Aorta (tissue), 5 donors: ENCODE data around the gene NCKAP5L. TPM values are rescaled to one million over a fixed set of nuclear protein-coding genes. Genes with fewer than 3 reads are reported as not detected.
"Not testable (repeated sequence)": the region's sequence is repeated elsewhere in the genome, so short reads cannot be mapped to it uniquely, and the experiment has no call there.

Experiments
- ATAC-seq: fragments of 200-7000 bp; cut with Tn5 transposase; one replicate; pipeline ENCODE4 v1.9.1; 2022; ENCODE audit warnings: moderate library complexity; ENCODE audit not compliant: low FRiP score
- DNase-seq, 2 donors: peaks; one replicate each; pipeline ENCODE4 v3.0.0-alpha.2; 2020
- H3K27ac ChIP-seq, 2 donors: one replicate each; pipeline ENCODE4 v1.5.1; 2013; ENCODE audit warnings: low read length in 2 of 2, mild to moderate bottlenecking in 2 of 2, moderate library complexity in 2 of 2, control low read depth in 1 of 2, inconsistent platforms in 1 of 2, low read depth in 1 of 2
- H3K27me3 ChIP-seq, 2 donors: one replicate each; pipeline ENCODE4 v1.6.1; 2013; ENCODE audit warnings: control low read depth in 1 of 2, low read length in 1 of 2, mild to moderate bottlenecking in 1 of 2, moderate library complexity in 1 of 2; ENCODE audit not compliant: insufficient read depth in 2 of 2, control insufficient read depth in 1 of 2
- H3K36me3 ChIP-seq, 2 donors: one replicate each; pipeline ENCODE4 v1.6.1; 2013; ENCODE audit warnings: control low read depth in 1 of 2, low read length in 1 of 2, mild to moderate bottlenecking in 1 of 2; ENCODE audit not compliant: insufficient read depth in 2 of 2, control insufficient read depth in 1 of 2
- H3K4me1 ChIP-seq, 2 donors: one replicate each; pipeline ENCODE4 v1.6.1; 2013; ENCODE audit warnings: low read length in 2 of 2, control low read depth in 1 of 2, mild to moderate bottlenecking in 1 of 2, moderate library complexity in 1 of 2; ENCODE audit not compliant: insufficient read depth in 2 of 2, control insufficient read depth in 1 of 2
- H3K4me3 ChIP-seq, 2 donors: one replicate each; pipeline ENCODE4 v1.5.1; 2013; ENCODE audit warnings: low read length in 2 of 2, control low read depth in 1 of 2, mild to moderate bottlenecking in 1 of 2
- H3K9me3 ChIP-seq: one replicate; pipeline ENCODE4 v1.6.1; 2013; ENCODE audit warnings: mild to moderate bottlenecking, low read length; ENCODE audit not compliant: control insufficient read depth
- WGBS, 2 donors: extraction: QIAGEN DNeasy Blood & Tissue Kit; methylation state at CpG; one replicate each; pipeline ENCODE4 v1.1.7; 2013; 5-methylcytosine and 5-hydroxymethylcytosine counted together
- intact Hi-C, 2 donors: fragments of 100-400 bp; cut with DNase I; formaldehyde crosslinking; loops; one replicate each; pipeline versions ENCODE4 v1.14.2 to v1.15.0; 2022
- polyA plus RNA-seq, 2 donors: library from polyadenylated mRNA; stranded (reverse); fragments of 200-250 nt; gene quantifications; one replicate each; pipeline ENCODE4 v1.2.3, GENCODE V29; 2013
- total RNA-seq, 2 donors: library from RNA; stranded (reverse); fragmentation: NEBNext Ultra II Directional; extraction: Animal tissue kit (Norgen Biotek cat#: 25700); gene quantifications; one replicate each; pipeline ENCODE4 v1.2.1, GENCODE V29; 2021
- donor health status: healthy with polysubstance abuse.
- donor health status: Bipolar disorder and iron deficiency.
- donor health status: DM: no; HTN: no; CAD: no.
- donor health status: DM: no; HTN: no; CAD: no.
- donor health status: DM: yes; HTN: yes; CAD: no.

NCKAP5L gene
- total and polyA plus RNA-seq, 4 donors: 3.5 to 38.7 (median 18.5) TPM

DNA sequence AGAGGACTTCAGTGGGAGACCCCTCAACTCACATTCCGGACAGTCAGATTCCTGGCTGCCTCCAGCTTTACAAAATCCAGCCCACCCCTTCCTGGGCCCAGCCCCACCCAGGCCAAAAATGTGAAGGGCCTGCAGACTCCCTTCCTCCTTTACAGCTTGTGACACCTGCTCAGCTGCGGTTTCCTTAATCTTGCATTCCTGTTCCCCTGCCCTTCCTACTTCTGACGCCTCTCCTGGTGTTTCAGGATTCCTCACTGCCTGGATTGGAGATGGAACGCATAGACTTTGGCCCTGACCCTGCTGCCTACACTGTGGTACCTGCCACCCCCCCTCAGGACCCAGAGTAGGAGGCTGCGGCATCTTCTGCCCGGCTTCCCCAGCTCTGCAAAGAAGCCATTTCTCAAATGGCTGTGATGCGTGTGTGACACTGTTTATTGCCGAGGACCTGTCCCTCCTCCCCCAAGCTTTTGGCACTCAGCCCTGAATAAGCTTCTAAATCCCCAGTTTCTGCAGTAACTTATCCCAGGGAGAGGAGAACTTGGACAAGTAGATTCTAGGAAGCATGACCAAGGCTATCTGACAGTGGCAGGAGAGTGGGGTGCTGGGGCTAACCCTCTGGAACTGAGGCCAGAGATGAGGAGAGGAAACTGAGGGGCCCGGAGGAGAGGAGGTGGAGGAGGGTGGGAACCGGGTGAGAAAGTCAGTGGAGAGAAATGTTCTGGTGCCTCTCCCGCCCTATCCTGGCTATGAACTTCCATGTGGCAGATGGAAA, 39.5 kb upstream of the NCKAP5L start:
- no peak for ATAC-seq
- WGBS, 2 donors: 60 to 64% methylated on average over 11 of the region's 11 CpGs
- Histone ChIP-seq H3K36me3 (no peaks in the 10 kb centered on the region), H3K27me3 (no peaks in the 10 kb centered on the region), H3K9me3 (no peaks in the 10 kb centered on the region), H3K4me1 (no peaks in the 10 kb centered on the region), H3K27ac (no peak overlapping the region), H3K4me3 (no peak overlapping the region)
- intact Hi-C loops: loop anchor here in 1 of 2 donors (10.0 kb wide), 1 partner anchor 187 kb away; the partner anchor contains the start of gene ASIC1
- no peak for DNase-seq

DNA sequence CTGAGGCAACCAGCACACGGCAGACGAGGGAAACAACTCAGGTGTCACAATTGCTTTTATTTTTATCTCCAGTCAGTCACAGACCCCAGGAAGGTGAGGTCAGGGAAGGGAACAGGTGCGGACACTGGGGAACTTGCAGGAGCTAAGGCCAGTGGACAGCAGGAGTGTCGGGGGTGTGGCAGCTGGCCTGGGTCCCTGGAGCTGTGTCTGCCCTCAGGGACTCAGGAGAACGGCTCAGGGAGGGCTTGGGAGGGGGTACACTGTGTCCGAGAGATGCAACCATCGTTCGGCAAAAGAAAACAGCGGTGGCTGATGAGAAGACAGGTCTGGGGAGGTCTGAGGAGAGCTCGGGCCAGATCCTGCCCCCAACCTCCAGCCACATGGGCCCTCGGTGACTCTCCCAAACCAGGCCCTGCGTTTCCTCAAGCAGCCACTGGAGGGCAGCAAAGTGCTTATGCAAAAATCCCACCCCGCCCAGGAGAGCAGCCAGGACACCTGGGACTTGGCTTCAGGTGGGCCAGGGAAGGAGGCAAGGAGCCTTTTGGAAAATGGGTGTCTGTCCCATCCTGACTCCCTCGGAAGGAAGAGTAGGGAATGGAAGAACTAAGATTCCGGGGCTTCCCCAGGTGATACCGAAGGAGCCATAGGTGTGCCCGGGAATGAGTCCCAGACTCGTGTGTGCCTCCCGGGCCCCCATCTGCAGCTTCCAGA, 38.8 kb upstream of the NCKAP5L start:
- Histone ChIP-seq H3K4me1 (no peaks in the 10 kb centered on the region), H3K4me3 (no peak overlapping the region), H3K27me3 (no peaks in the 10 kb centered on the region), H3K36me3 (no peaks in the 10 kb centered on the region), H3K9me3 (no peaks in the 10 kb centered on the region), H3K27ac (no peak overlapping the region)
- DNase-seq (peak; percentile 75 to 88), ATAC-seq (peak; percentile 72)
- WGBS, 2 donors: 37% methylated on average over 19 of the region's 19 CpGs
- intact Hi-C loops: loop anchor here in 1 of 2 donors (10.0 kb wide), 1 partner anchor 188 kb away; the partner anchor contains the start of gene ASIC1

DNA sequence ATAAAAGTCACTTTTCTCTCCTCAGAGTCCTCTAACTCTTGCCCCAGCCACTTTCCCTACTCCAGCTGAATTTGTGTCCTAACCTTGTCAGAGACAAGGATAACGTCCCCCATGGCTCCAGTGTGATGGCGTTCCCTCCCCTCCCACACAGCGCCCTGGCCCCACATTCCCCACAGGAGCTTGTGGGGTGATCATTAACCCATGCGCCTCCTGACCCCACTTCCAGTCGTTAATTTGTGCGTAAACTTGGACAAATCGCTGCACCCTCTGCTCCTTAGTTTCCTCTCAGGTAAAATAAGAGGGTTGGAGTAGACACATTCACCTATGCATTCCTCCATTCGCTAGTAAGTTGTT, 37.5 kb upstream of the NCKAP5L start:
- H3K27ac ChIP-seq: no peak overlapping the region
- DNase-seq (no peak), ATAC-seq (no peak)
- WGBS, 2 donors: 85 to 86% methylated on average over 8 of the region's 8 CpGs
- H3K36me3 ChIP-seq: no peaks in the 10 kb centered on the region
- H3K9me3 ChIP-seq: no peaks in the 10 kb centered on the region
- H3K4me1 ChIP-seq: no peaks in the 10 kb centered on the region
- H3K27me3 ChIP-seq: no peaks in the 10 kb centered on the region
- intact Hi-C loops: loop anchor here in 1 of 2 donors (10.0 kb wide), 1 partner anchor 189 kb away; the partner anchor contains the start of gene ASIC1
- H3K4me3 ChIP-seq: no peak overlapping the region

DNA sequence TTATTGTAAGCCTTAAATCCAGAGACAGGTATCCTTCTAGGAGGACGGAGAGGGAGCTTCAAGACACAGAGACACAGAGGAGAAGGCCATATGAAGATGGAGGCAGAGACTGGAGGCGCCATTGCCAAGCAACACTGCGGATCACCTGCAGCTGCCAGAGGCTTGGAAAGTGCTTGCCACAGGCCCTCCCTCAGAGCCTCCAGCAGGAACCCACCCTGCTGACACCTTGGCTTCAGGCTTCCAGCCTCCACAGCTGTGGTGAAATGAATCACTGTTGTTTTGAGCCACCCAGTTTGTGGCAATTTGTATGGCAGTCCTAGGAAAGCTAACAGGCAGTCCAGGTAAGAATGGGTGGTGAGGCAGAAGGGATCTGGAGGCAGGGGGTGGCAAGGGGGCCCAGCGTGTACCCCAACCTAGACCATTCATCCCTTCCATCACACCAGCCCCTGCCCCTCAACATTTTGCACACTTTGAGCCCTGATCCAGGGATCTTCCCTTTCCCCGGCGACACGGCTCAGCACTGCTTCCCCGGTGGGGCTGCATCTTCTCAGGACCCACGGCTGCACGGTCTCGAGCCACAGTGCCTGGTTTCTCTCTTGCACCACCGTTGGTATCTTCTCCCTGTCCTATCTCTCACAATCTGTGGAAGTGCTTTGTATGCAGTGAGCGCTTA, 37.0 kb upstream of the NCKAP5L start:
- Histone ChIP-seq H3K4me1 (no peaks in the 10 kb centered on the region), H3K4me3 (no peak overlapping the region), H3K27ac (no peak overlapping the region), H3K9me3 (no peaks in the 10 kb centered on the region), H3K36me3 (no peaks in the 10 kb centered on the region), H3K27me3 (no peaks in the 10 kb centered on the region)
- WGBS, 2 donors: 85 to 86% methylated on average over 13 of the region's 13 CpGs
- intact Hi-C loops: loop anchor here in 1 of 2 donors (10.0 kb wide), 1 partner anchor 190 kb away; the partner anchor contains the start of gene ASIC1
- no peak for DNase-seq
- no peak for ATAC-seq

DNA sequence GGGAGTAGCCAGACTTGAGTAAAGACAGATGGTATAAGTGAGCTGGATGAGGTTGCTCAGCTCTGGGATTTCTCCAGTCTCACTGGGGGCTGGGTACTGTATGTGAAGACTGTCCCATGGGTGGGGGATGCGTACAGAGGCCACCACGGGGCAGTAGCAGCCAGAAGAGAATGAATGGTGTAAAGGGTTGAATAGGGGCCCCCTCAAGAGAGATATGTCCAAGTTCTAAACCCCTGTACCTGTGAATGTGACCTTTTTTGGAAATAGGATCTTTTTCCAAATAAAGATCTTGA, 36.5 kb upstream of the NCKAP5L start:
- Histone ChIP-seq H3K4me3 (no peak overlapping the region), H3K27ac (no peak overlapping the region), H3K27me3 (no peaks in the 10 kb centered on the region), H3K9me3 (no peaks in the 10 kb centered on the region), H3K4me1 (no peaks in the 10 kb centered on the region), H3K36me3 (no peaks in the 10 kb centered on the region)
- WGBS, 2 donors: 56 to 62% methylated on average over 2 of the region's 2 CpGs
- DNase-seq: no peak
- intact Hi-C loops: loop anchor here in 1 of 2 donors (10.0 kb wide), 1 partner anchor 190 kb away; the partner anchor contains the start of gene ASIC1
- no peak for ATAC-seq

DNA sequence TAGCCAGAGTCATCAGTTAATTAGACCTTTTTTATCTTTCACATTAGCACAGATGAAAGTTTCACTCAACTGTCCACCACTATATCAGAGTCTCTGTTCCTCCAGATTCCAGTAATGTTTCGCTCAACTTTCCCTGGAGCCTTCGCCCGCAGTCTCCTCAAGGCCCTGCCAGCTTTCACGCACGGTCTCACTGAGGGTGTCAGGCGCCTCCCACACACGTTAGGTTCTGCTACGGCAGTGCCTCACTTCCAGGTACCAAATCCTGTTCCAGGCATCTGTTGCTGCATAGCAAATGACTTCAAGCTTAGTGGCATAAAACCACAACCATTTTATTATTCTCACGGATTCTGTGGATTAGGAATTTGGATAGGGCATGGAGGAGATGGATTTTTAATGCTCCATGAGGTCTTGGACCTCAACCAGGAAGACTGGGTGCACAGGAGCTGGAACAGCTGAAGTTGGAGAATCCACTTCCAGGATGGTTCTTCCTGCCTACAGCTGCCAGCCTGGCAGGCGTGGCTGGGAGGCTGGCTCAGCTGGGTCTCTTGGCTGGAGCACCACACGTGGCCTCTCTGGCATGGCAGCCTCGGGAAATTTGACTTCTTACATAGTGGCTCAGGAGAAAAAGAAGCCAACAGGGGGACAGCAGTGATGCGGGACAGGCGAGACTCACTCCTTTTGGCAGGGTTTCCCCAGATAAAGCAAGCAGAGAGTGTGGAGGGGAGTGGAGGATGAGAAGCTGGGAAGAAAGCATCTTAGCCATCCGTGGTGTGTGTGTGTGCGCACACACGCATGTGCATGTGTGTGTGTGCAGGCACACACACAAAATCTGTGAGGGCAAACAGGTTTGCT, 36.0 kb upstream of the NCKAP5L start:
- H3K36me3 ChIP-seq: no peaks in the 10 kb centered on the region
- no peak overlapping the region for H3K27ac ChIP-seq
- H3K4me3 ChIP-seq: no peak overlapping the region
- 62 to 65% methylated on average over 17 of the region's 17 CpGs for WGBS, 2 donors
- H3K4me1 ChIP-seq: no peaks in the 10 kb centered on the region
- ATAC-seq (no peak), DNase-seq (no peak)
- no peaks in the 10 kb centered on the region for H3K9me3 ChIP-seq
- intact Hi-C loops: loop anchor here in 1 of 2 donors (10.0 kb wide), 1 partner anchor 191 kb away; the partner anchor contains the start of gene ASIC1
- no peaks in the 10 kb centered on the region for H3K27me3 ChIP-seq

DNA sequence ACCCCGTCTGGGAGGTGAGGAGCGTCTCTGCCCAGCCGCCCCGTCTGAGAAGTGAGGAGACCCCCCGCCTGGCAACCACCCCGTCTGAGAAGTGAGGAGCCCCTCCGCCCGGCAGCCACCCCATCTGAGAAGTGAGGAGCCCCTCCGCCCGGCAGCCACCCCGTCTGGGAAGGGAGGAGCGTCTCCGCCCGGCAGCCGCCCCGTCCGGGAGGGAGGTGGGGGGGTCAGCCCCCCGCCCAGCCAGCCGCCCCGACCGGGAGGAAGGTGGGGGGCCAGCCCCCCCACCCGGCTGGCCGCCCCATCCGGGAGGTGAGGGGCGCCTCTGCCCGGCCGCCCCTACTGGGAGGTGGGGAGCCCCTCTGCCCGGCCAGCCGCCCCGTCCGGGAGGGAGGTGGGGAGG, 32.7 kb upstream of the NCKAP5L start:
- WGBS, 2 donors: 83 to 92% methylated on average over 14 to 31 of the region's 31 CpGs
- not testable (repeated sequence) for H3K27ac ChIP-seq, H3K36me3 ChIP-seq, H3K4me3 ChIP-seq, H3K4me1 ChIP-seq, H3K27me3 ChIP-seq, ATAC-seq, H3K9me3 ChIP-seq, DNase-seq
- intact Hi-C loops: loop anchor here in 1 of 2 donors (10.0 kb wide), 1 partner anchor 194 kb away; the partner anchor contains the start of gene ASIC1

DNA sequence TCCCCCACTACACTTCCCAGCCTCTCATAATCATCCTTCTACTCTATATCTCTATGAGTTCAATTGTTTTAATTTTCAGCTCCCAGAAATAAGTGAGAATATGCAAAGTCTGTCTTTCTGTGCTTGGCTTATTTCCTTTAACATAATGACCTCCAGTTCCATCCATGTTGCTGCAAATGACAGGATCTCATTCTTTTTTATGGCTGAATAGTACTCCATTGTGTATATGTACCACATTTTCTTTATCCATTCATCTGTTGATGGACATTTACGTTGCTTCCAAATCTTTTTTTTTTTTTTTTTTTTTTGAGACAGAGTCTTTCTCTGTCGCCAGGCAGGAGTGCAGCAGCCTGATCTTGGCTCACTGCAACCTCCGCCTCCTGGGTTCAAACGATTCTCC, 27.7 kb upstream of the NCKAP5L start:
- ATAC-seq, H3K27ac ChIP-seq, H3K4me1 ChIP-seq, H3K4me3 ChIP-seq, intact Hi-C loops, H3K9me3 ChIP-seq, DNase-seq, H3K36me3 ChIP-seq, H3K27me3 ChIP-seq: not testable (repeated sequence)
- WGBS, 2 donors: 87 to 90% methylated on average over 4 of the region's 4 CpGs
